Measurements from ENCODE around the gene IVL.

The IVL gene, protein sequence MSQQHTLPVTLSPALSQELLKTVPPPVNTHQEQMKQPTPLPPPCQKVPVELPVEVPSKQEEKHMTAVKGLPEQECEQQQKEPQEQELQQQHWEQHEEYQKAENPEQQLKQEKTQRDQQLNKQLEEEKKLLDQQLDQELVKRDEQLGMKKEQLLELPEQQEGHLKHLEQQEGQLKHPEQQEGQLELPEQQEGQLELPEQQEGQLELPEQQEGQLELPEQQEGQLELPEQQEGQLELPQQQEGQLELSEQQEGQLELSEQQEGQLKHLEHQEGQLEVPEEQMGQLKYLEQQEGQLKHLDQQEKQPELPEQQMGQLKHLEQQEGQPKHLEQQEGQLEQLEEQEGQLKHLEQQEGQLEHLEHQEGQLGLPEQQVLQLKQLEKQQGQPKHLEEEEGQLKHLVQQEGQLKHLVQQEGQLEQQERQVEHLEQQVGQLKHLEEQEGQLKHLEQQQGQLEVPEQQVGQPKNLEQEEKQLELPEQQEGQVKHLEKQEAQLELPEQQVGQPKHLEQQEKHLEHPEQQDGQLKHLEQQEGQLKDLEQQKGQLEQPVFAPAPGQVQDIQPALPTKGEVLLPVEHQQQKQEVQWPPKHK

GRCh38 chr1:152907686-152908601 lies at the start of gene IVL:
TSS of gene IVL (plus strand) at chr1:152908546. CDS start at chr1:152909798, 1,252 bp downstream.
- DNase-seq (ENCODE audit: low spot score) = peak; percentile 14

- no peak for DNase-seq (ENCODE audit: low spot score)
Observed at GRCh38 chr1:152859696-152860095, 48.6 kb upstream of the IVL start, which contains the start of gene LCE7A. TSS of gene LCE7A (plus strand) at chr1:152859996. CDS start at chr1:152860698, 702 bp downstream.

- no peak for DNase-seq (ENCODE audit: low spot score)
Observed at GRCh38 chr1:152860129-152860528, 48.2 kb upstream of the IVL start.

DNA sequence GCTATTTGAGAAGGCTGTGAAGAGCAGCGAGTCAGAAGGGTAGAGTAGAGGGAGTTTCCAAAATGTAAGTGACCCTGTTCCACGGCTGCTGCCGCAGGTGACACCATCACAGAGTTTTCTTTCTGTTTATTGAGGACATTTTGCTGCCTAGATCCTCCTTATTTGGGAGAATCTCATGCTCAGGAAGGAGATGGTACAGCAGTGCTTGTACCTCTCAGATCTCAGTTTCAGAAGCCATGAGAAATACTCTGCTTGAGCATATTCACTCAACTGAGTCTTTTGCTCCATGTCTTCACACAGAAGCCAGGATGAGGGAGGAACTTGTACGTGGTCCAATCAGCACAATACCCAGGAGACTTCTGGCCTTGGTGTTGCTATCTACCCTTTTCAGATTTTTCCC lies 47.0 kb upstream of the IVL start:
- no peak for DNase-seq (ENCODE audit: low spot score)

DNA sequence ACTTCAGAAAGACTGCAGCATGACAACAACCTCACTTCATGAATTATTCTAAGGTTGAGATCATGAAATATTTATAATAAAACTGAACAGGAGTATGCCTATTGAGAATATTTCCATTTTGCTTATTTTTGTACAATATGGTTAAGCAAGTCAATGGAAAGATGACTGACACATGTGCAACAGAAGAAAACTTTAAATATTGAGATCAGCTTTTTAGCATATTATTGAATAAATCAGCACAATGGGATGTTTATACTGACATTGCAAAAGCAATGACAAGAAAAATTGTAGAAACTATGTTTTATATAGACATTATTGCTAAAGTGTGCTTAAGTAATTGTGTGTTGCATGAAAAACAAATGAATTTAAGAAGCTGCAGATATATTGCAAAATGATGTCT lies 43.9 kb upstream of the IVL start:
- DNase-seq (ENCODE audit: low spot score) = no peak

DNA sequence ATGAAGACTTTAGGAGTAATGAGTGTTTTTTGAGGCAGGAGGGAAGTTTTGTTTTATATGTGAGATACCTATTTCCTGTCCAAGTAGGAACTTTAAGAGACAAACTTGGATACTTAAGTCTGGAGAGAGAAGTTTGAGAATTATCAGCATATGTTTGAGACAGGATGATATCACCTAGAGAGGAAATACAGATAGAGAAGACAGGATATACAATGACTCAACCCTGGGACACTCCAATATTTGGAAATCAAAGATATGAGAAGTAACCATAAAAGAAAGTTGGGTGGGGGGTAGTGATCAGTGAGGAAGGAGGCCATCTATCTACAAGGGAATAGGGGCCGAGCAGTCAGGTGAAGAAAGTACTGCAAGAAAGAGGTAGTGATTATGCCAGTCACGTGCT lies 42.0 kb upstream of the IVL start:
- DNase-seq (ENCODE audit: low spot score) = no peak

DNA sequence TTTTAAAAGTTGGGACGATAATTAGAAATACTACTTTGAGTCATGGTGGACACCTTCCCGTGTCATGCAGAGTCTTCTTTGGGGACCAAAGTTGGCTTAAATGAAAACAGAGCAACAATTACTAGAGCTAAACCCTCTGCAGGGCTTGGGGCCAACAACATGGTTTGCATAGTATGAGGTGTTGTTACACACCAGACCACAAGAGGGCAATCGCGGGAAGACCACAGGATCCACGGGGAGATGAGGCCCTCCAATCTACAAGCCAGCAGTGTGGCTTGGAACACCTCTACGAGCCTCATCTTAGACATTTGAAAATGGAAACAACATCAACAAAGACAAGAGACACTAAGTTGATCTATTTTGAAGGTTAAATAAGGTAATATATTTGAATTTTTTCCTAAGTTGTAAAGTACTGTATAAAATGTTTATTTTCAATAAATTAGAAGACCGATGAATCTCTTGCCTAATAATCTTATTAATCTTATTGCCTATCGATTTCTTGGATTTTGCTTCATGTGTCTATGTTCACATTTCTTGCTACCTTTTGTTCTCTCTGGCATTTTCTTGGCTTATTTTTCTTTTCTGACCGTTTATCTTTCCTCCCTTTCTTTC lies 38.4 kb upstream of the IVL start:
- DNase-seq (ENCODE audit: low spot score) = peak; percentile 72

DNA sequence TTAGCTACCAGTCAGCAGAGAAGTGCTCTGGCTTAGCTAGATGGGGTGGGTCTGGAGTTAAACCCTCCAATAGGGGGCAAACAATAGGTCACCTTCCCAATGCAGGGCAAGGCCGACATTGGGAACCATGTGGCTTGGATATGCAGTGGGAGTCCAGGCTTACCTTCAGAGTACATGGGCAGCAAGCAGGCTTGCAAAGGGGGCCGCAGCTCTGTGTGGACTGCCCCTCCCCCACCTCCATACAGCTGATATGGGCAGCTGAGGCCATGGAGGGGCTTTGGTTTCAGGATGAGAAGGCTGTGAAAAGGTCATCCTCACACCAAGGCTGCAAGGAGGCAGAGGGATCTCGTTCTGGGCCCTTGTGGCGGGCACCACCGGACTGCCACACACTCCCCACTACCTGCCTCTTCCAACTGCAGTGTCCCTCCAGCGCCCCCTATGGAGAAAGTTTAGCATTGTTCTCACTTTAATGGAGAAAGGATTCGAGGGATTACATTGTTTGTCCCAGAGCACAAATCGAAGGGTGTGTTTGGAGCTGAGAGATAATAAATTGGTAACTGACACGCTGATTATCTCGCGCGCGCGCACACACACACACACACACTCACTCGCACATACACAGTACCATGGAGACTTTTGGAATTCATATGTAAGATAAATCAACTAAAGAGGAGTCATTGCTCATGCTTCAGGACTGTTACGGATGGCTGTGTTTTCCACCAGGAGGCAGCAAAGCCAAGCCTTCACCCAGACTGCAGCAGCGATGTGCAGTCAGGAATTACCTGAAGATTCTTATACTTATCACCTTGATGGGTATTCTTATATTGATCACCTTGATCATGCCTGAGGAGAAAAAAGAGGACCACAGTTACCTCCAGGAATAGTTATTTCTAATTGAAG lies 37.3 kb upstream of the IVL start:
- DNase-seq (ENCODE audit: low spot score) = peak; percentile 17

DNA sequence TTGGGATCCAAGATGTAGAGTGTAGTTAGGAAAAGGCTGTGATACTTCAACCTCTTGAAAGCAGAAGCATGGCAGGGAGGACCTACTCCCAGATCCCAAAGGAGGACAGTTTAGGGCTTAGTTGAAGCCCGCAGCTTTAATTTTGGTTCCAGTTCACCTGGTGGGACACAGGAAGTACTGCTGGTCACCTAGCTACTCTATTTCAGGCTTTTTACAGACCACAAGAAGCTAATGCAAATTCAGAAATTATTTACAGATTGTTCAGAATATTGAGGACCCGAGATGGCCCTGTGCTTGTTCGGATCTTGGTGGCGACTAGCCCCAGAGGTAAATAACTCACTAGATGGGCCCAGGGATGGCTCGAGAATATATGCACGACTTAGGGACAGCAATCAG lies 36.6 kb upstream of the IVL start:
- no peak for DNase-seq (ENCODE audit: low spot score)

DNA sequence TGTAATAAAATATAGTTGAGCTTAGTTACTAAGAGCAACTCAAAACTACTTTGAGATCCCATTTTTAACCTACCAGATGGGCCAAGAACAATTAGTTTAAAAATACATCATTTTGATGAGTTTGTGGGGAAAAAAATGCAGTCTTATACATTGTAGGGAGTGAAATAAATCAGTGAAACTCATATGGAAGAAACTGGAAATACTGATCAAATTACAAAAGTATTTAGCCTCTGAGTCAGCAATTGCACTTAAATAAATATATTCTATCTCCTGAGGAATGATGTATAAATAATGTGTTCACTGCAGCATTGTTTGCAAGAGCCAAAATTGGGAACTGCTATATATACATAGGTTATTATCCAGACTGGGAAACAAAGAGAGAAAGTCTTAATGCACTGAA lies 34.9 kb upstream of the IVL start:
- no peak for DNase-seq (ENCODE audit: low spot score)

- no peak for DNase-seq (ENCODE audit: low spot score)
Observed at GRCh38 chr1:152876827-152877226, 31.5 kb upstream of the IVL start.

DNA sequence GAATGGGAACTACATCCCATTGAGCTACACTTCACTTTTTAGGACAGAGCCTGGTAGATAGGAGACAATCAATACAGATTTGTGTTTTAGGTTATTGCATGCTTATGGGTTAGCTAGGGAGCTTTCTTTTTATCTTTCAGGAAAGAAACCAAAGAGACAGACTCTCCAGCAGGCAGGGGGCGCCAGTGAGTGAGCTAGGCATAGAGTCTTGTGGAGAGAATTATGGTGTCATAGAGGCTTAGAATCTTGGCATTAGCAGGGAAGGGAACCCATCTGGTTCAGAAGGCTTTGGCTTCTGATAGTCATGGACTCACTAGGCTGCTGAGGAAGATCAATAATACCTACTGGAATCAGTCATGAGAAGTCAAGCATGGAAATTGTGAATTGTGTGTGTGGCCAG lies 30.3 kb upstream of the IVL start, which contains the start of gene SMCP:
Gene SMCP, plus strand, starts transcription at position 281 of the 400 bp plus-strand sequence. CDS start 6,101 bp downstream, outside the sequence.
- DNase-seq (ENCODE audit: low spot score) = peak; percentile 17

GRCh38 chr1:152879559-152880198 lies 28.7 kb upstream of the IVL start:
- DNase-seq (ENCODE audit: low spot score) = no peak

- DNase-seq (ENCODE audit: low spot score) = no peak
Observed at GRCh38 chr1:152880316-152880715, 28.0 kb upstream of the IVL start.

DNA sequence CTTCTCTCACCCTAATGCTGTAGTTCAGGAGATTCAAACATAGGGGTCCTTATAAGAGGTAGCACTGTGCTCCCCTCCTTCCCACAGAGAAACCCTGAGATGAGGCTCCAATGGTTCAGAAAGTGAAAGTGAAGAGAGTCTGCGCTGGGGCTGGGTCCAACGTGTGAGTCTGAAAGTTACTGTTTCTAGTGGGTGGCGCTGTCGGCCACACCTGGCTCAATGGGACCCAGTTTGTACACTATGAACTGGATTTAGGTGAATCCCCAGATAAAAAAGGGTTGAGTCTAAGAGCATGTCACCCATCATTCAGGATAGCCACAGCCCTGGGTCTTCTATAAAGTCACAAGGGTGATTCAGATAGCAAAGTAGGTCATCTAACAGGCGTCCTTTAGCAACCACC lies 27.4 kb upstream of the IVL start:
- no peak for DNase-seq (ENCODE audit: low spot score)

GRCh38 chr1:152884085-152884484 lies 24.3 kb upstream of the IVL start:
- no peak for DNase-seq (ENCODE audit: low spot score)

DNA sequence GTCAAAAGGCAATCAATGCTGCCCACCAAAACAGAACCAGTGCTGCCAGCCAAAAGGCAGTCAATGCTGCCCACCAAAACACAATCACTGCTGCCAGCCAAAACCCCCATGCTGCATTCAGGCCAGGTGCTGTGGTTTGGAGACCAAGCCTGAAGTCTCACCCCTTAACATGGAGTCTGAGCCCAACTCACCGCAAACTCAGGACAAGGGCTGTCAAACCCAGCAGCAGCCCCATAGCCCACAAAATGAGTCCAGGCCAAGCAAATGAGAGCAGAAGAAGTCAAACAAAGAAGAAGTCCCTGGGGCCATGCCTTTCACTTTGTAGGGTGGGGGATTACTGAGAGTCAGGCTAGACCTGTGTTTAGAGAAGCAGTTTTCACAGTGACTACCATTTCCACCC lies 23.8 kb upstream of the IVL start:
- DNase-seq (ENCODE audit: low spot score) = no peak

- no peak for DNase-seq (ENCODE audit: low spot score)
Observed at GRCh38 chr1:152884966-152885624, 23.3 kb upstream of the IVL start.

- no peak for DNase-seq (ENCODE audit: low spot score)
Observed at GRCh38 chr1:152886085-152886484, 22.3 kb upstream of the IVL start.

Data from activated CD4-positive, alpha-beta T cell treated with anti-CD3 and anti-CD28 coated beads, Interleukin-2, Interleukin-4, amounts not matched to agents 100 ng/mL and 50 ng/mL, durations not matched to agents 16 hours and 8 hours (primary cell).